ENCODE measurements around the gene CHID1.
A peak's percentile ranks its signal among the peaks of the same experiment; 100 is the strongest.

CHID1 gene

DNA sequence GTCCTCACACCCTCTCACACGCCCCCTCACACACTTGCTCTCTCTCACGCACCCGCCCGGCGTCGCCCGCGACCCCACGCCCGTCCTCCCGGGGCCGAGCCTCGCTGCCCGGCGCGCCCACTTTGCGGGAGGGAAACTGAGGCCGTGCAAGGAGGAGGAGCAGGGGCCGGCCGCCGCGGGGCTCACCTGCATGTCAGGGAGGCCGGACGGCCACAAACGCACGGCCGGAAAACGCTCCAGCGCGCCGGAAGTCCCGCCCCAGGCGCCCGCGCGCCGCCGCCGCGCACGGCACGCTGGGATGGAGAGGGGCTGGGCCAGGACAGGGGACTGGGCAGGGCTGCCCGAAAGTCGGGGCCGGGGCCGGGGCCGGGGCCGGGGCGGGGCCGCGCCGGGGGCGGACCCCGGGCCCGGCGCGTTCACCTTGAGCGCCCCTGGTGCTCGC is at the start of gene CHID1:
TSS of gene CHID1 (minus strand) at position 222 of the 442 bp plus-strand sequence. CDS start 5,994 bp downstream, outside the sequence.
- DNase-seq = peak; percentile 87 to 92 (median 89)

DNA sequence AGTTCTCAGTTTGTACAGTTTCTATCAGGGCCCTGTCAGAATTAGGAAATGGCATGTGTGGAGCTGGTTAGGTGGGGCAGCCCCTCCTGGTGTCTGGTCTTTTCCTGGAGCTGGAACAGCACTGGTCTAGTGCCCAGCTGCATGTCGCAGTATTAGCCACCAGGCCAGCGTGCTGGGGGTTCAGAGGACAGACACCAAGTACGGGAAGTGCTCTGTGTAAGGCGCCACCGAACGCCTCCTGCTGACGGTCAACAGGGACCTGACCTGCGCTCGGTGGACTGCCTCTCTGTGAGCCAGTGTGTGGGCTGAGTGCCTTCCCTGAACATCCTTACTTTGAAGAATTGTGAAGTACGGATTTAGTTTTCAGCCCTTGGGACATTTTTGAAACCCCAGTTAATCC is 49.0 kb upstream of the CHID1 start:
- DNase-seq = no peak

DNA sequence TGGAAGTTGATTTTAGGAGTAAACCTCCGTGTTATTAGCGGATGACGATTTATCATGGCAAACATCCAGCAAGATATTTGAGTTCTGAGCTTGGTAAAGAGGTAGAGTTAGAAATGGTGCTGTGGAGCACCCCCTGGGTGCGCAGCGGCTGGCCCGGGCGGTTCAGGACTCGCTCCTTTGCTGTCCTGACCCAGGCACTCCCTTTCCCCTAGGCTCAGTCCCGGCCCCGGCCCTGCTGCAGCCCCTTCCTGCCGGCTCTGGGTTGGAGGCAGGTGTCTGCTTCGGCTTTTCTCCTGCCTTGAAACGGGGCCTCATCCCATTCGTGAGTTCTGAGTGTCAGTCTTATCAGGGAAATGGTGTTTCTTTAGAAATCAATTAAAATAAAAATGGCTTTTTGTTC is 48.4 kb upstream of the CHID1 start:
- no peak for DNase-seq

DNA sequence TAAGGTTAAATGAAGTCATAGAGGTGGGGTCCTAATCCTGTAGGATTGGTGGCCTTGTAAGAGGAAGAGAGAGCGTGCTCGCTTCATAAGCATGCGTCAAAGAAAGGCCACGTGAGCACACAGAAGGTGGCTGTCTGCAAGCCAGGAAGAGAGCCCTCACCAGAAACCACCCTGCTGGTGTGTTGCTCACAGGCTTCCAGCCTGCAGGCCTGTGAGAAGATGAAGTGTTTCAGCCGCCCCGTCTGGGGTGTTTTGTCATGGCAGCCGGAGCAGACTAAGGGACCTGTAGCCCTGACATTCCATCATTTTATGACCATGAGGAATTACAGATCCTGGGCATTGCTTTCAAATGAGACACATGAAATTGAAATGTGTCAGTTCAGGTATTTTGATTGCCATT is 47.5 kb upstream of the CHID1 start:
- no peak for DNase-seq

DNA sequence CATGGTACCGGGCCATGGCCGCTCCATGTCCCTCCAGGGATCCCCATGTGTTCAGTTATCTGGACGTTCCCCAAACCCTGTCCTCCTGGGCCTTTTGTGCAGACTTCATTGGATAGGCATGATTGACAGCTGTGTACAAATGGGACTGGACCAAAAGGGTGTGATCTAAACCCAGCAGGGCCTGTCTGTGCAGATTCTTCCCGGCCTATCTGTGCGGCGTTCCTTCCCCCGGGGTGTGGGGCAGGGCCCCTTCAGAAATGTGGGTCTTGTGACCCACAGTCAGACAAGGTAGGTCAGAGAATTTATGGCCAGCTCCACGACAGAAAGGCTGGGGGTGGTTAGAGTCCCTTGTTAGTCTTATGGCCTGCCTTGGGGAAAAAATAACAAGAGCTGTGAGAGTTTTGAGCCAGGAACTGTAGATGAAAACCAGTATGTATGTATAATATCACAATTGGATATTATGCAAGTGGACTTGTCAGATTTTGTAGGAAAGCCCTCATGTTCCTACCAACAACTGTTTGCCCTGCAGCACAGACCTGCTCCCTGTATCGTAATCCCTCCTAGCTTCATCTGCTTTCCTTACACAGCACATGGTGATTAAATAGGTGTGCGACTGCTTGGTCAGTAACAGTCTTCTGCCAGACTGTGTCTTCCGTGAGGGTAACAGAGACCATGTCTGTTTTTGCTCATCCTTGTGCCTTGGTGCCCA is 46.8 kb upstream of the CHID1 start:
- DNase-seq = no peak

DNA sequence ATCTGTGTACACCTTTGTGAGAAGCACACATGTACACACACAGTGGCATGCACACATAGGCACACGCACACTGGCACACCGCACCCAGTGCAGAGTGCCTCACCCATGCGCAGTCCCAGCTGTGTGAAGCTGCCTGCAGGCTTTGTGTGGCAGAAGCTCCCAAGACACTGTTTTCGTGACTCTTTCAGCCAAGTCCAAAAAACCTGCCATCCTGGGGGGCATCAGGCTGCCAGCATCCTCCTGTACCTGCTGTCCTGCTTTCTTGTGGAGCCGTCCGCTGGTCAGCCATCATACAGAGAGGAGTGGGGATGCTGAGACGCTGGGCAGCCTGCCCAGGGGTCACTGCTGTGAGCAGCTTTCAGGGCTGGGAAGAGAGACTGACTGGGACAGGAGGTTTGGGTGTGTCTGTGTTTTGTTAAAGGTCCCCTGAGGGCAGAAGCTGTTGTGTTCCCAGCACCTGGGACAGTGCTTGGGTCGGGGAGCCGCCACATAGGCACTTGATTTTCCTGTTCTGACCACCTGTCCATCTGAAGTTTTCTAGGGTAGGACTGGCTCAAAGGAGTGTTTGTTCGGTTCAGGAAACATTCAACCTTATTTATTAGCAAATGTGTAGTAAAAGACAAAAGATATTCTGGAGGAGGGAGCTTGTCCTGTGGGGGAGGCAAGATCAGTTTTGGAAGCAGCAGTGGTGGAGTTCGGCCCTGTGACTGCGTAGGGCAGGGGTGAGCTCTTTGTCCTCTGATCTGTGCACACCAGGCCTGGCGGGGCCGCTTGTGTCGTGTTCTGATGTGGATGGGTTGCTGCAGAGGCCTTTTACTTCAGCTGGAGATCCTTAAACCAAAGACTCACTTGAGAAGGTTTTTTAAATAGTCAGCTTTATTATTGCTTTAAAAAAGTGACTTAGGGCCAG is 44.8 kb upstream of the CHID1 start:
- DNase-seq = peak in 1 of 3 experiments; percentile 36

DNA sequence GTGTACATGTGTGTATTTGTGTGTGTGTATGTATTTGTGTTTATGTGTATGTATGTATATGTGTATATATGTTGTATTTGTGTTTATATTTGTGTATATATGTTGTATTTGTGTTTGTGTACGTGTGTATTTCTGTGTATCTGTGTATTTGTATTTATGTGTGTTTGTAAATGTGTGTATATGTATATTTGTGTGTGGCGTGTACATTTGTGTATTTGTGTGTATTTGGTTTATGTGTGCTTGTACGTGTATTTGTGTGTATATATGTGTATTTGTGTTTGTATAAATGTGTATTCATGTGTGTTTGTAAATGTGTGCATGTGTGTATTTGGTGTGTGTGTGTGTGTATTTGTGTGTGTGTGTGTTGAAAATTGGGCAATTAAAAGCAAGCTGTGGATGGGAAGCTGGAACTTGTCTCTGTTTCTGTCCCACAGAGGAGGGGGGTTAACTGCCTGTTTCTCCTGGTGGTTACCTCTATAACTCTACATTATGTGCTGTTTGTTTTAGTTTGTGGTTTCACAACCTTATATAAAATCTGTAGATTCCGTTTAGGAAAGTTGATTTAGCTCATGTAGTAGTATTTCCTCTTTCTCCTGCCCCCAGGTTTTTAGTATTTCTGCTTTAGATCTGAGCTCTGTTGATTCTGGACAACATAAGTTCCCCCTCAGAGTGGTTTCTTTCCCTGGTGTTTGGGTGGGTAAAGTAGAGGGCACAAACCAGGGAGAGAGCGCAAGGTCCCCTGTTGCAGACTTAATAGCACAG is 44.0 kb upstream of the CHID1 start:
- no peak for DNase-seq

DNA sequence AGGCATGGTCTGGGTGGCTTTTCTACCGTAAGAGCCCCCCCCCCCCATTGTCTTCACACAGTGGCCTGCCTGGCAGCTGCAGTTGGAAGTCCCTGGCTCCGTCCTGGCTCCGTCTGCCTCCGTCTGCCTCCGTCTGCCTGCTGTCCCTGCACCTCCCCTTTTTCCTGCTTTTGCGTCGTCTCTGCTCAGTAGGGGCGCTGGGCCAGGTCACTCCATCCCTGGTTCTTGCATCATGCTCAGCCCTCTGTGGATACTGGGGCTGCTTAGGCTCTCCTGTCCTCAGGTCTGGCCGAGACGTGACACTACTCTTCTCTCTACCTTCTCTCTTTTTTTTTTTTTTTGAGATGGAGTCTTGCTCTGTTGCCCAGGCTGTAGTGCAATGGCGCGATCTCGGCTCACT is 42.9 kb upstream of the CHID1 start:
- DNase-seq = no peak

DNA sequence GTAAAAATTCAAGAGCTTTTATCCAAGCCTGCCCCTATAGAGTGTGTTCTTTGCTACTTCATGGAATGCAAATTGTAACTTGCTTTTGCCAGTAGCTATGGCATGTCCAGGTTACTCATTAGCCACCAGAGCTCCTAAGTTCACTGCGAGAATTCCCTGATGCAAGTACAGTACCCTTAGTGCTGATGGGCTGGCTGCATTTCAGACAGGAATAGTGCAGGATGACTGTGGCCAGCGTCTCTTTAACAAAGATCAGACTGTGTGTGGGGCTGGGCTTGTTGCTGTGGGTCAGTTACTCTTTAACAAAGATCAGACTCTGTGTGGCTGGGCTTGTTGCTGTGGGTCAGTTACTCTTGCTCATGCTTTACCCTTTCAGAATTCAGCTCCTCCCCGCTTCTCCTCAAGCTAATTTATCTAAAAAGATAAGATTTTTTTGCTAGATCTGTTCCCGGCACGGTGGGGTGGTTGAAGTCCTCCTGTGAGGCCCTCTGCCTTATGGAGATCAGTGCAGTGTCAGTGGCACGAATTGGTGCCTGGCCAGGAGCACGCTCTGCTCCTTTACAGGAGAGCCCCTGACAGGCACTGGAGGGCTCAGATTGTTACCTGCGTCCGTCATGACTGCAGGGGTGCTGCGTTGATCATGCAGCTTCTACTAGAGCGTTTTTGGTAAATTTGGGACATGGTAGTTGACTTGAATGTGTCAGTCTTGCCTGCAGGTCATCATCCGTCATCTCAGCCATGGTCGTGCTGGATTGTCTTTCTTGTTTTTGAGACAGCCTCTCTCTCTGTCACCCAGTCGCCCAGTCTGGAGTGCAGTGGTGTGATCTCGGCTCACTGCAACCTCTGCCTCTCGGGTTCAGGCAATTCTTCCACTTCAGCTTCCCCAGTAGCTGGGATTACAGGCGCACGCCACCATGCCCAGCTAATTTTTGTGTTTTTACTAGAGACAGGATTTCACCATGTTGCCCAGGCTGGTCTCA is 42.1 kb upstream of the CHID1 start:
- DNase-seq = no peak

DNA sequence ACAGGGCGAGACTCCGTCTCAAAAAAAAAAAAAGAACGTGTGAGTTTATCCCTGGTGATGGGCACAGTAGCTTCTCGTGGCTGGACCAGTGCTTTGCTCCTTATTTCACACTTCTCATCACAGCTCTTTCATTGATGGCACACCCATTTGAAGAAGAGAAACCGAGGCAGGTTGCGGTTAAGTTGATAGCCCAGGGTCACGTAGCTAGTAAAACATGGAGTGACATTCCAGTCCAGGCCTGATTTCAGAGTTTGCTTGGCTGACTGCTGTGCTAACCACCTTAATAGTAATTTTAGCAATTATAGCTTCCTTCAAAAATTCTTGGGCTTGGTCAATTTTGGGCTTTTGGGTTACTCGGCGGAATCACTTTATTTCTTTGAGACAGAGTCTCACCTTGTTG is 40.9 kb upstream of the CHID1 start:
- no peak for DNase-seq

DNA sequence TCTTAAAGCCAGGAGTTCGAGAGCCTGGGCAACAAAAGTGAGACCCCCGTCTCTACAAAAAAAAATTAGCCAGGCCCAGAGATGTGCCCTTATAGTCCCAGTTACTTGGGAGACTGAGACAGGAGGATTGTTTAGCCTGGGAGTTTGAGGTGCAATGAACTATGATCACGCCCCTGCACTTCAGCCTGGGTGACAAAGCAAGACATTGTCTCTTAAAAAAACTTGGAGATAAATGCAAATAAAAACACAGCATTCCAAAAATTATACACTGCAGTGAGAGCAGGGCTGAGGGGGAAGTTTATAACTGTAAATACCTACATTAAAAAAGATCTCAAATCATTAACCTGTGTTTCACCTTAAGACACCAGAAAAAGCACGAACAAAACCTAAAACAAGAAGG is 37.1 kb upstream of the CHID1 start:
- DNase-seq = no peak

DNA sequence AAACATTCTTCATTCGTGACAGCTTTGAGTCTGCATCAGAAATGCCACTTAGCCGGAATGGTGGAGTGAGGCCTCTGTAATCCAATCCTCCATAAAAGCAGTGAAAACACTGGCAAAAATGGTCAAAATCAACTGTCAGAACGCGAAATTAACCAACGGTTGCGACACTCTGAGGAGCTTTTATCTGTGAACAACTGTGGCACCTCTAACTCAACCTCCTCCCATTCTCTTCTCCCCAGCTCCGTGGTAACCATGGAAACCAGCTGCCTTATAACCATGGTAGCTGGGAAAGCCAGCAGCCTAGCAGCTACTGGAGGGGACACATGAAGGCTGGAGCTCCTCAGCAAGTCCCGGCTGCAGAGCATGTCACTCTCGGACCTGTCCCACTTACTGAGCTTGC is 35.4 kb upstream of the CHID1 start:
- DNase-seq = peak in 1 of 3 experiments; percentile 27

DNA sequence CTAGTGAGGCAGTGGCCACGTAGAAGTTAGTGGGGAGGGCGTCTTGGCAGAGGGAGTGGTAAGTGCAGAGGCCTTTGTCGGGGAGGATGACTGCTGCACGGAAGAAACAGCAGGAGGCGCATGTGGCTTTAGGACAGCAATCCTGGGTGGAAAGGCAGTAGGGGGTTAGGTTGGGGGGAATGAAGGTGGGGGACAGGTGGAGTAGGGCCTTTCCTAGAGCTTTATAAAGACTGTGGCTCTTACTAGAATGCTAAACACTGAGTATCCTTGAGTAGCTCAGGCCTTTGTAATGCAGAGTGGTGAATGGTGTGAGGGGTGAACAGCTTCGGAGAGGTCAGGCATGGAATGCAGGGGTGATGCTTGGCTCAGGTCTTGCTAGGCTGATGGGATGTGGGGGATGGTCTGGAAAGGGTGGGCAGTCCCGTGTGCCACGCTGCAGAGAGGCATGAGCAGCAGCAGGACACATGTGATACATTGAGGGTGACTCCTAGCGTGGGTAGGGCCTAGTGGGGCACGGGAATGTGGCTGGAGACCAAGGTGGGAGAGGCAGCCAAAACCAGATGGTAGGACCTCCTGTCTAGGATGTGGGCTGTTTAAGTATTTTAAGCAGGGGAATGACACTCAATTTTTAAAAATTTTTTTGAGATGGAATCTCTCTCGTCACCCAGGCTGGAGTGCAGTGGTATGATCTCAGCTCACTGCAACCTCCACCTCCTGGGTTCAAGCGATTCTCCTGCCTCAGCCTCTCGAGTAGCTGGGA is 34.3 kb upstream of the CHID1 start:
- DNase-seq = no peak

DNA sequence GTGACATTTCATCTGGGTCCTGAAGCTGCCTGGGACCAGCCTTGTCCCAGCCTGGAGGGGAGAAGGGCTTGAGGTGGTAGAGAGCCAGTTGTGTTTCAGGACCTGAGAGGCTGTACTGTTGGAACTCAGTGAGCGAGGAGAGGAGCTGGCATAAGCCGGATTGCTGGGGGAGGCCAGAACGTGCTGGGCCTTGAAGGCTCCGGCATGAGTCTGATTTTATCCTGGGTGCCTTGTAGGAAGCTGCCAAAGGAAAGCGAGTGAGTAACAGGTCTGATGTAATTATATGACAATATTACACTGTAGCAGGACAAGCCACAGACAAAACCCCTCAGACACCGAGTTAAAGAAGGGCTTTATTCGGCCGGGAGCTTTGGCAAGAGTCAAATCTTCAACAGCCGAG is 32.2 kb upstream of the CHID1 start:
- DNase-seq = no peak

DNA sequence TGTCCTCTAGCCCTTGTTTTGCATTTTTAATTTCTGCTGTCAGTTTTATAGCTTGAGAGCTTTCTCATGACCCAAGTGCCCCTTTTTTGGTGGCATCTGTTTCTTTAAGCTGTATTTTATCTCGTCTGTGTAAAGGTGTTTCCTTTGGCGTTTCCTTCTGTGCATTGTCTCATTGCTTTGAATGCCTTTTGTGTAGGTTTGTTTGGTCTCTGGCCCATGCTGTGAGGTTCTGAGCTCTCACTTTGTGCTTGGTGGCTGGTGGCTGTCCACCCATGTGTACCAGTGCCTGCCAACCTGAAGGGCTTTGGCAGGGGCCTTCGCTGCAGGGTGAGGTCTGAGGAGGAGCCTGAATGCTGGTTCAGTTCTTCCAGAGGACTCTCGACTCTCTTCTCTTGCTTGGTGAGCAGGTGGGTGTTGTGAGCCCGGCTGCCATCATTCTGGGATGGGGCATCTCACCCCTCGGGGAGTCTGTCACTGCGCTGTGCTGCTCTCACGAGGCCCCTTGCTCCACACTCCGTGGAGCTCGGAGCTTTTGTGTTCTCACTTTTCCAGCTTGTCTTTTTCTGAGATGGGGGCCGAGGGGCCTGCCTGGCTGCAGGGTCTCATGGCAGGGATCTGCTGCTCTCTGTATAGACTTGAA is 30.0 kb upstream of the CHID1 start:
- peak in 1 of 3 experiments; percentile 12 for DNase-seq

DNA sequence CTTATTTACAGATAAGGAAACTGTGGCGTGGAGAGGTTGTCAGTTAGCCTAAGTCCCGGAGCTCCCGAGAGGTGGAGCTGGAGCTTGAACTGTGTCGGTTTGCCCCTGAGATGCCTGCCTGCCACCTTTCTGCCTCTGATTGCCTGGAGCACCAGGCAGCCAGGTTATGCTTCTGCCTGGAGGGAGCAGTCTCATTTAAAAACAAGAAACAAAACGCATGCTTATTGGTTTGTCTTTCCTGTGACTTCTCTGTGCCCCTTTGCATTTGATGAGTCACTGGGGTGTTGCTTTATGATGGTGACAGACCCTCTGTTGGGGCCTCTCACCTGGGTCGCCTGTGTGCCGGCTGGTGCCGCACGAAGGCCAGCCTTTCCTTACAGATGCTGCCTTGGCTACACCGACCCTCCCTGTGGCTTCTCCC is 27.2 kb upstream of the CHID1 start:
- DNase-seq = no peak

DNA sequence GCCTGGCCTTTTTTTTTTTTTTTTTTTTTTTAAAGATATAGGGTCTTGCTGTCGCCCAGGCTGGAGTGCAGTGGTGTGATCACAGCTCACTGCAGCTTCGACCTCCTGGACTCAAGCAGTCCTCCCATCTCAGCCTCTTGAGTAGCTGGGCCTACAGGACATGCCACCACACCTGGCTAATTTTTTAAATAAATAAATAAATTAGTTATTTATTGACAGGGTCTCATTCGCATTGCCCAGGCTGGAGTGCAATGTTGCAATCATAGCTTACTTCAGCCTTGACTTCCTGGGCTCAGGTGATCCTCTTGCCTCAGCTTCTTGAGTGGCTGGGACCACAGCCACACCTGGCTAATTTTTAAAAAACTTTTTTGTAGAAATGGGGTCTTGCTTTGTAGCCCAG is 25.6 kb upstream of the CHID1 start:
- DNase-seq = no peak

DNA sequence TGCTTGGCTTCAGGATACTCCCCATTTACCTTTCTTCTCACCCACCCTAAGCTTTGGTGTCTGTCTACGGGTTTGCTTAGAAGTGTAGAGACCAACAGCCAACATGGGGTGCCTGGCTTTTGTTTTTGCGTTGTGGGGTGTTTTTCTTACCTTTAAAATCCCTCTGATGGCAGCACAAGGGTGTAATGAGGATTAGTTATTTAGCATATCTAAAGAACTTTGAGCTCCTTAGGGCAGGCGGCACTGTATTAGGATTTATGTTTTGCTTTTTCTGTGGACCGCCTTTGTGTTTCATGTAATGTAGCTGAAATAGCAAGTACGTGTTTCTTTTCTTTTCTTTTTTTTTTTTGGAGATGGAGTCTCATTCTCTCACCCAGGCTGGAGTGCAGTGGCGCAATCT is 23.9 kb upstream of the CHID1 start:
- no peak for DNase-seq

DNA sequence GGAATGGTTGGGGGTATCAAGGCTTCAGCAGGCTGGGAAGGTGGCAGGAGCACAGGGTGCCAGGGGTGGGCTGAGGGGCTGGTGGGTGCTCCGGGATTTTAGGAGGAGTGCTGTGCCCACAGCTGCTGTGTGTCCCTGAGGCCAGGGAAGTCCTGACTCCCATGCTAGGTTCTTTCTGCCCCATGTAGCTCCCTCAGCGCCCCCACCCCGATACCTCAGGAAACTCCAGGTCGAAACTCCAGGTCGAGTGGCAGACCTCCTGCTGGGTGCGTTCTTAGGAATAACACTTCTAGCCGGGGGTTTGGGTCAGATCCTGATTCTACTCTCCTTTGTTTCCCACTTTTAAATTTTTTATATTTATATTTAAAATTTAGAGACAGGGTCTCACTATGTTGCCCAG is 23.3 kb upstream of the CHID1 start:
- no peak for DNase-seq

DNA sequence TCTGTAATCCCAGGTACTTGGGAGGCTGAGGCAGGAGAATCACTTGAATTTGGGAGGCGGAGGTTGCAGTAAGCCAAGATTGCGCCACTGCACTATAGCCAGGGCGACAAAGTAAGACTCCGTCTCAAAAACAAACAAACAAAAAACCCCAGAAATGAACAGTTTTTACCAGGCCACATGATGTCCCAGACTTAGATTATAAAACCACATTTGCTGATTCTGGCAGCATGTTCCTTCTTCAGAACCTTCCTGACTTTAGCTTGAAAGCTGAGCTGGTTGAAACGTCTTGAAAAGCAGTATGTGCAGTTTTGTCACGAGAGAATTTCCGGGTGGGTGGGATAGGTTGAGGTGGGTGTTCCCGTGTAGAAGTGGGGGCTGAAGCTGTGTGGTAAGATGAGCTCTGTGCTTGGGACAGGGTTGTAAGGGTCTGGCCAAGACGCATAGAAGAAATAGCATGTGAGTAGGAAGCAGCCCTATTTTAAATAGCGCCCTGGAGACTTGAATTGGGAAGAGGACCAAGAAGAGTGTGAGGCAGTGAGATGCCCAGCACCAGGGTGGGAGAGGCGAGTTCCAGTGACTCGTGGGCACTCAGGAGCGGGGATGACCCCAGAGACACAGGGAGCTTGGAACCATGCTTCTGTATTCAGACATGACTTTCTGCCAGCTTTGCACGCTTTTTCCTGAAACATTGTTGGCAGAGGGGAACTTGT is 22.7 kb upstream of the CHID1 start:
- no peak for DNase-seq

Data from NCI-H1417 (cell line).